Epithelial cell of esophagus (primary cell): ENCODE measurements around the gene FOXK2.

Experiments used
- DNase-seq: peaks from one replicate; pipeline ENCODE4 v3.0.0; 2010; ENCODE audit warnings: low read depth
- H3K4me3 ChIP-seq: 2 replicates; pipeline ENCODE4 v1.5.1; 2011; ENCODE audit warnings: mild to moderate bottlenecking, low read length, control low read depth
- TF ChIP-seq, protein P1 (sequence below): IDR thresholded peaks from 2 replicates; pipeline ENCODE4 v1.5.1; 2011; ENCODE audit warnings: low read depth, mild to moderate bottlenecking, low read length, control low read depth, inconsistent platforms; ENCODE audit not compliant: insufficient read depth; ENCODE audit errors: missing control alignments

The FOXK2 gene

DNA sequence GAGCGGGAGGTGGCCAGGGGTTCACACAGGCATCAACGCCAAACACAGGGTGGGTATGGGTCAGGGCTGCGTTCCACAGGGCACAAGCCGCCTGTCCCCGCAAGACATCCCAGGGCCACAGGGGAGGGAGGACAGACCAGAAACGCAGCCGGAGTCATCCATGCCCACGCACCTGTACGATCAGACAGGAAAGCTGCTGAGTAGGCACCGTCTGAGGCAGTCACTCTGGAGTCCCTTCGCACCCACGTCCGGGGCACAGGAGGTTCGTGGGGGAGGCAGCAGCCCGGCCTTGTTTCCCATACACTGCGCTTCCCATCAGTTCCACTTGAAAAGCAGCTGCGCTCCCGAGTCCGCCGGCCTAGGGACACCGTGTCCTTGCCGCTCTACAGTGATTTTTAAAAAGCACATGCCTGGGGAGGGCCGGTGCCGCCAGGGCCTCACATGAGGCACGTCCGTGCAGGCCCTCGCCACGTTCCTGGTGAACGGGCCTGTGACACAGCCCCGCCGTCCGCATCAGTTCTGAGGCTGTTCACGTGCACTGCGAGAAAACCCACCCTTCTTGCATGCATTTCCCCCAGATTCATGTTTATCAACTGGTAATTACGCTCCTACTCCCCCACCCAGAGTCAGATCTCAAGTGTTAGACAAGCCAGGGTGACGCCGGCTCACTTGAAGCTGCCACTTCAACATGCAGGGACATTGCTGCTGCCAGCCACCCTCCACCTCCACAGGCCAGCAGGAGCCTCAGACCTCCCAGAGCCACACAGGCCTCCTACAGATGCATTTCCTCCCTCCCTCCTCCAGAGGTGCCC, 94.0 kb downstream of the FOXK2 start:
- TF ChIP-seq, protein P1, sequence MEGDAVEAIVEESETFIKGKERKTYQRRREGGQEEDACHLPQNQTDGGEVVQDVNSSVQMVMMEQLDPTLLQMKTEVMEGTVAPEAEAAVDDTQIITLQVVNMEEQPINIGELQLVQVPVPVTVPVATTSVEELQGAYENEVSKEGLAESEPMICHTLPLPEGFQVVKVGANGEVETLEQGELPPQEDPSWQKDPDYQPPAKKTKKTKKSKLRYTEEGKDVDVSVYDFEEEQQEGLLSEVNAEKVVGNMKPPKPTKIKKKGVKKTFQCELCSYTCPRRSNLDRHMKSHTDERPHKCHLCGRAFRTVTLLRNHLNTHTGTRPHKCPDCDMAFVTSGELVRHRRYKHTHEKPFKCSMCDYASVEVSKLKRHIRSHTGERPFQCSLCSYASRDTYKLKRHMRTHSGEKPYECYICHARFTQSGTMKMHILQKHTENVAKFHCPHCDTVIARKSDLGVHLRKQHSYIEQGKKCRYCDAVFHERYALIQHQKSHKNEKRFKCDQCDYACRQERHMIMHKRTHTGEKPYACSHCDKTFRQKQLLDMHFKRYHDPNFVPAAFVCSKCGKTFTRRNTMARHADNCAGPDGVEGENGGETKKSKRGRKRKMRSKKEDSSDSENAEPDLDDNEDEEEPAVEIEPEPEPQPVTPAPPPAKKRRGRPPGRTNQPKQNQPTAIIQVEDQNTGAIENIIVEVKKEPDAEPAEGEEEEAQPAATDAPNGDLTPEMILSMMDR, result no peak
- no peak overlapping the region for H3K4me3 ChIP-seq
- peak; percentile 66 for DNase-seq

DNA sequence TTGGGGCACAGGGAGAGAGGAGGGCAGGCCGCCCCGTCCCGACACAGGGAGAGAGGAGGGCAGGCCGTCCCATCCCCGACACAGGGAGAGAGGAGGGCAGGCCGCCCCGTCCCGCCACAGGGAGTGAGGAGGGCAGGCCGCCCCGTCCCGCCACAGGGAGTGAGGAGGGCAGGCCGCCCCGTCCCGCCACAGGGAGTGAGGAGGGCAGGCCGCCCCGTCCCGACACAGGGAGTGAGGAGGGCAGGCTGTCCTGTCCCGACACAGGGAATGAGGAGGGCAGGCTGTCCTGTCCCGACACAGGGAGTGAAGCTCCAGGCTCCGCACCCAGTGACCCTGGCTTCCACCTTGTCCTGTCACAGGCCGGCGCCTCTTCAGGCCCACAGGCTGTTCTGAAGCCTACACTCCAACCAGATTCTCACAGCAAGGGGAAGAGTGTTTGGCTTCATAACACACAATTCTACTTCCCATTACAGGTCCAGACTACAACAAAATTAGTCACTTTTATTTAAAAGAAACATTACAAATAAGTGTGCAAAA, 94.6 kb downstream of the FOXK2 start:
- no peak for DNase-seq
- no peak overlapping the region for H3K4me3 ChIP-seq
- TF ChIP-seq, protein P1, result no peak

DNA sequence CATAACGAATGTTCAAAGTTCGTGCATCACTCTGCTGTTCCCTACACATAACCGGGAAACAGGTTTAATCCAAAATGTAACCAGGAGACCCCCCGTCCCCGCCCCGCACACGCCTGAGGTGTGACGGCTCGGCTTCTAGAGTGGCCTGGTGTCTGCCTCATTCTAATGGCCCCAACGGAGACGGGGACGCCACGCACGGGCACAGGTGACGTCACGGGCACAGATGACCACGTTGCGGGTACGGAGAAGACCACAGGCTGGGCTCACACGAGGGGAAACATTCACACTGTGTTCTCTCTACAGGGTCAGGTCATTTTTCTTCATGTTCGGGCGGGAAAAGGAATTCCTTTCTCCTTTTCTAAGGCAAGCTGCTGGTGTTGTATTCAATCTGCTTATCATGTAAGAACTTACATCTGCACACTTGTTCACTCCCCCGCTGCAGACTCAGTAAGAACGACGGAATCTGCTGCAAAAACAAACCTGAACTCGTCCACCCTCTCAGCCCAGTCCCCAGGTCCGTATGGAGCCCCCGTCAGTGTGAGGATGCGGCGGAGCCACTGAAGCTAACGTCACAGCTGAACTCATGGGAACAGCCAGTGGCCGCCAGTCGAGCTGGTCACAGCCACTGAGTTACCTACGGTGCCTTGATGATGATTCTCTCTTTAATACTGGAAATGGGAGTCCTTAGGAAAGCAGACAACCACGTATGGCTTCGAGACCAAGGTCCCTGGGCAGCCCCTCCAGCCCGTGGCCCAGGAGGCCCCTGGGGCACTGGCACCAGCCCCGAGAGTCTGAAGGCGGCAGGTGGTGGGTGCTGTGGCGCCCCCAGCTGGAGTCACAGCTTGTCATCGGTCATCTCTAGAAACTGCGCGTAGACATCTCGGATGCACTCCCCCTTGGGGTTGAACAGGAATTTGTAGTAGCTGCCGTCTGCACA, 95.8 kb downstream of the FOXK2 start:
- no peak for DNase-seq
- TF ChIP-seq, protein P1, result no peak
- H3K4me3 ChIP-seq, result no peak overlapping the region

DNA sequence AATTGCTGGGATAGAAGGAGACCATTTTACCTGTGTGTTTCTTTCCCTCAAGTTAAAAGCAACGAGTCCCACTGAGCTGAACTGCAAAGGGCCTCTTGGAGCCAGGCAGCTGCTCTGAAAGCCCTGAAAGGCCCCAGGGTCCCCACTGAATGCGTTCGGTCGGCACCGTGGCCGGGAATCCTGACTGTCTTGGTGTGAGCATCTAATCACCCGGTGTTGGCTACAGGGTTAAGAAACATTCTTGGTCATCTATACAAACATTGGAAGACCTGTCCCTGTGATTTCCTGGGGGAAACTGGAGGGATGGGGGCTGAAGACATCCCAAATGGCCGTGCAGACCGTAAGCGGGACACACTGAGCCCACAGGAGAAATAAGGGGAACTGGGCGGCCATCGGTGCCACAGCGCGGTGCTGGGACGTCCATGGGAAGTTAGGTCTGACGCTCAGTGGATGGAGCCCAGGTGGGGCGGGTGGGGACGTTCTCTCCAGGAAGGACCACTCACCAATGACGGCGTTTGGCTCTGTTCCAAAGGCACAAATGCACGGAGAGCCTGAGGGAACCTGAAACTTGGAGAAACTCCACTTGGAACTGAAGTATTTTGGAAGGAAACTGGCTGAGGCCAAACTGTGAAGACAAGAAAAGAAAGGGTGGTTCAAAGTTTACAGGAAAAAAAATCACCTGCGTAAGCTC, 96.6 kb downstream of the FOXK2 start:
- no peak for DNase-seq
- TF ChIP-seq, protein P1, result no peak
- no peak overlapping the region for H3K4me3 ChIP-seq

DNA sequence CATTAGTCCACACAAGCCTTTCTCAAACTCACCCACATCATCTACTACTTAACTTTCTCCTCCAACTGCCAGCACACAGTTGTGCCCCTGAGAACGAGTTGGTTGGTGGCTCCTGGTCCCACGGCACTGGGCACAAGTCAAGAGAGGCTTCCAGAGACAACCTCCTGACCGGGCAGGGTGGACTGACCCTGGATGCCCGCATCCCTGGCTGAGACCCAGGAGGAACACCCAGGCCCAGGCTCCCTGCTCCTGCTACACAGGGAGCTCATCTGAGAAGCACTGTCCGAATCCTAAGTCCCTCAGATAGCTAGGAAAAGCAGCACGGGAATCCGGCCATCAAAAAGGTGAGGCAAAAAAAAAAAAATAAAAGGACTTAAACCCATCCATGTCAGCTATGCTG, 99.7 kb downstream of the FOXK2 start:
- H3K4me3 ChIP-seq, result no peak overlapping the region
- DNase-seq, result no peak
- TF ChIP-seq, protein P1, result no peak

DNA sequence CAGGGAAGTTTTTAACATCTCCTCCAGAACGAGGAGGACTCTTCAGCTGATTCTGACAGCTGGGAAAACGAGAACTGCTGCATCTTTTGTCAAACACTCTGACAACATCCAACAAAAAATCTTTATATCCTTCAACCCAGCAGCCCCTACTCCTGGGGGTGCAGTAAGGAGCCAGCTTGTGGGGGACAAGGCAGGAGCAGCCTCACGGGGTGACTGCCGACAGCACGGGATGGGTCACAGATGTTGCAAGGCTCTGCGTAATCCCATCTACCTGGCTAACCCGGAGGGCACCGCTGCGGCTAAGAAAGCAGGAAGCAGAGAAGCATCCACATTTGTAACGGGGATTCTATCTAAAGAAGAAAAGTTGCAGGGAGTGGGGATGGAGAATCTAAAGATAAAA, 100.1 kb downstream of the FOXK2 start:
- H3K4me3 ChIP-seq, result no peak overlapping the region
- TF ChIP-seq, protein P1, result no peak
- no peak for DNase-seq
